H1 (cell line): Measurements from ENCODE around the gene IP6K3. TPM values are rescaled to one million over a fixed set of nuclear protein-coding genes. Genes with fewer than 3 reads are reported as not detected.
A peak's percentile ranks its signal among the peaks of the same experiment; 100 is the strongest.

ENCODE experiments used
- CTCF ChIA-PET: fragments of 300-600 bp; sonication (Branson Sonifier 250); formaldehyde crosslinking; loops from one replicate; lab custom pipeline; 2021; ENCODE audit not compliant: partially characterized antibody; lab: Charles Lee
- POLR2A ChIA-PET: fragments of 300-600 bp; sonication (Branson Sonifier 250); formaldehyde crosslinking; loops from one replicate; lab custom pipeline; 2021; ENCODE audit warnings: inconsistent platforms; ENCODE audit not compliant: partially characterized antibody; lab: Charles Lee
- DNase-seq, 2 experiments: peaks; one replicate each; pipeline versions ENCODE4 v3.0.0 to v3.0.0-alpha.2; 2010 to 2022; ENCODE audit warnings: low spot score in 2 of 2, low read depth in 1 of 2, mixed read lengths in 1 of 2
- FAIRE-seq: peaks from 2 replicates; lab custom pipeline; 2011; peaks lifted over from hg19 to GRCh38; lab: Jason Lieb, UNC
- H2AFZ ChIP-seq: 2 replicates; pipeline ENCODE4 v1.8.1; 2012; ENCODE audit warnings: low read length, inconsistent platforms
- H2AK5ac ChIP-seq: 2 replicates; pipeline ENCODE4 v1.6.1; 2013; ENCODE audit warnings: low read depth, low read length
- H2BK120ac ChIP-seq: replicated peaks from 2 replicates; pipeline ENCODE3; 2013; ENCODE audit warnings: low read depth, low read length, inconsistent platforms
- H2BK12ac ChIP-seq: 2 replicates; pipeline ENCODE4 v1.6.1; 2013; ENCODE audit warnings: low read depth, low read length
- H2BK15ac ChIP-seq: 2 replicates; pipeline ENCODE4 v1.6.1; 2013; ENCODE audit warnings: low read length
- H2BK20ac ChIP-seq: 2 replicates; pipeline ENCODE4 v1.6.1; 2013; ENCODE audit warnings: low read length
- H2BK5ac ChIP-seq: 2 replicates; pipeline ENCODE4 v1.6.1; 2013; ENCODE audit warnings: low read depth, low read length
- H3K14ac ChIP-seq: 2 replicates; pipeline ENCODE4 v1.6.1; 2013; ENCODE audit warnings: inconsistent platforms; ENCODE audit not compliant: insufficient read length
- H3K18ac ChIP-seq: 2 replicates; pipeline ENCODE4 v1.6.1; 2013; ENCODE audit warnings: low read length; ENCODE audit errors: extremely low read depth
- H3K23ac ChIP-seq: 2 replicates; pipeline ENCODE4 v1.6.1; 2013; ENCODE audit warnings: inconsistent platforms; ENCODE audit not compliant: insufficient read length
- H3K23me2 ChIP-seq: 2 replicates; pipeline ENCODE4 v1.6.1; 2013; ENCODE audit warnings: low read depth, low read length
- H3K27ac ChIP-seq: 2 replicates; pipeline ENCODE4 v1.6.1; 2011; ENCODE audit warnings: low read depth, low read length, inconsistent platforms
- H3K27me3 ChIP-seq, 4 experiments: replicated peaks in 1 of 4; 1 replicate in 1 of 4; 2 replicates in 3 of 4; pipeline versions ENCODE4 v1.6.1 to v1.8.1; 2011 to 2013; ENCODE audit warnings: low read length in 3 of 4, mild to moderate bottlenecking in 3 of 4, inconsistent platforms in 2 of 4, mixed read lengths in 2 of 4, moderate library complexity in 1 of 4; ENCODE audit not compliant: control insufficient read depth in 3 of 4, insufficient read depth in 3 of 4; ENCODE audit errors: extremely low read depth in 1 of 4
- H3K36me3 ChIP-seq, 4 experiments: 2 replicates each; pipeline versions ENCODE4 v1.6.1 to v1.8.1; 2011 to 2013; ENCODE audit warnings: mild to moderate bottlenecking in 4 of 4, low read length in 3 of 4, moderate library complexity in 2 of 4, control low read depth in 1 of 4, inconsistent platforms in 1 of 4; ENCODE audit not compliant: insufficient read depth in 4 of 4, control insufficient read depth in 2 of 4
- H3K4ac ChIP-seq: replicated peaks from 2 replicates; pipeline ENCODE3; 2013; ENCODE audit warnings: low read length, low read depth, mixed read lengths, inconsistent platforms; ENCODE audit not compliant: insufficient read length
- H3K4me1 ChIP-seq, 4 experiments: replicated peaks in 1 of 4; 1 replicate in 1 of 4; 2 replicates in 3 of 4; pipeline versions ENCODE4 v1.6.1 to v1.8.1; 2011 to 2013; ENCODE audit warnings: low read length in 3 of 4, inconsistent platforms in 2 of 4, mixed read lengths in 1 of 4; ENCODE audit not compliant: insufficient read depth in 4 of 4, control insufficient read depth in 3 of 4
- H3K4me2 ChIP-seq, 2 experiments: 2 replicates each; pipeline versions ENCODE4 v1.6.1 to v1.8.1; 2011 to 2013; ENCODE audit warnings: low read depth in 2 of 2, low read length in 2 of 2, control low read depth in 1 of 2, inconsistent platforms in 1 of 2, mild to moderate bottlenecking in 1 of 2; ENCODE audit not compliant: insufficient read depth in 1 of 2
- H3K4me3 ChIP-seq, 4 experiments: fragments of 200-600, 300-600 bp in 1 of 4; sonication (generic), shearing (Covaris generic), sonication (Bioruptor Twin) in 1 of 4; 2 replicates each; pipeline versions ENCODE4 v1.5.1 to v1.8.1; 2011 to 2016; ENCODE audit warnings: low read length in 4 of 4, low read depth in 3 of 4, control low read depth in 2 of 4, inconsistent platforms in 2 of 4, mild to moderate bottlenecking in 2 of 4, mixed read lengths in 1 of 4, moderate library complexity in 1 of 4; ENCODE audit not compliant: insufficient read depth in 2 of 4; ENCODE audit errors: extremely low read depth in 1 of 4
- H3K56ac ChIP-seq: replicated peaks from 2 replicates; pipeline ENCODE3; 2013; ENCODE audit warnings: low read depth, mild to moderate bottlenecking, mixed read lengths, low read length, inconsistent platforms; ENCODE audit not compliant: insufficient read length
- H3K79me1 ChIP-seq: 2 replicates; pipeline ENCODE4 v1.6.1; 2013; ENCODE audit warnings: low read depth, low read length, control low read depth
- H3K79me2 ChIP-seq, 2 experiments: 2 replicates each; pipeline versions ENCODE4 v1.6.1 to v1.8.1; 2012 to 2013; ENCODE audit warnings: low read length in 2 of 2, mild to moderate bottlenecking in 2 of 2, inconsistent platforms in 1 of 2; ENCODE audit not compliant: insufficient read depth in 2 of 2, control insufficient read depth in 1 of 2
- H3K9ac ChIP-seq, 4 experiments: replicated peaks in 1 of 4; 1 replicate in 1 of 4; 2 replicates in 3 of 4; pipeline versions ENCODE4 v1.6.1 to v1.8.1; 2011 to 2013; ENCODE audit warnings: low read depth in 3 of 4, low read length in 3 of 4, control low read depth in 2 of 4, mild to moderate bottlenecking in 2 of 4, moderate library complexity in 2 of 4, inconsistent platforms in 1 of 4; ENCODE audit errors: extremely low read depth in 1 of 4
- H3K9me3 ChIP-seq, 2 experiments: 2 replicates each; pipeline versions ENCODE4 v1.6.1 to v1.8.1; 2012 to 2013; ENCODE audit warnings: mild to moderate bottlenecking in 2 of 2, moderate library complexity in 2 of 2, control low read depth in 1 of 2, inconsistent platforms in 1 of 2, low read depth in 1 of 2, low read length in 1 of 2, mixed read lengths in 1 of 2; ENCODE audit not compliant: insufficient read depth in 2 of 2
- H4K20me1 ChIP-seq, 2 experiments: replicated peaks in 1 of 2; 2 replicates each; pipeline versions ENCODE3 to v1.8.1; 2011 to 2013; ENCODE audit warnings: inconsistent platforms in 2 of 2, low read length in 2 of 2, mild to moderate bottlenecking in 1 of 2; ENCODE audit not compliant: insufficient read depth in 2 of 2, control insufficient read depth in 1 of 2
- H4K5ac ChIP-seq: 2 replicates; pipeline ENCODE4 v1.6.1; 2013; ENCODE audit warnings: low read length, low read depth, mixed read lengths, inconsistent platforms; ENCODE audit not compliant: insufficient read length
- H4K8ac ChIP-seq: 2 replicates; pipeline ENCODE4 v1.8.0; 2013; ENCODE audit warnings: mild to moderate bottlenecking, moderate library complexity, low read length, inconsistent platforms; ENCODE audit not compliant: insufficient read depth; ENCODE audit errors: extremely low read depth
- H4K91ac ChIP-seq: replicated peaks from 2 replicates; pipeline ENCODE3; 2013; ENCODE audit warnings: low read length, mixed read lengths, inconsistent platforms; ENCODE audit not compliant: insufficient read length
- ATF3 ChIP-seq: IDR thresholded peaks from 2 replicates; pipeline ENCODE4 v1.6.1; 2011; ENCODE audit warnings: low read depth, mild to moderate bottlenecking, low read length; ENCODE audit not compliant: insufficient read depth
- CTCF ChIP-seq, 3 experiments: IDR thresholded peaks; 1 replicate in 2 of 3; 2 replicates in 1 of 3; pipeline versions ENCODE4 v1.5.1 to v1.6.1; 2011; ENCODE audit warnings: low read length in 3 of 3, mild to moderate bottlenecking in 3 of 3, inconsistent platforms in 2 of 3, low read depth in 1 of 3, moderate library complexity in 1 of 3; ENCODE audit not compliant: insufficient read depth in 1 of 3; ENCODE audit errors: control extremely low read depth in 1 of 3
- KDM4A ChIP-seq: IDR thresholded peaks from one replicate; pipeline ENCODE4 v1.7.1; 2012; ENCODE audit warnings: low read depth, mild to moderate bottlenecking, moderate library complexity, low read length, inconsistent platforms; ENCODE audit not compliant: severe bottlenecking
- PHF8 ChIP-seq: fragments of 200-600 bp; sonication (generic); conservative IDR thresholded peaks from 2 replicates; pipeline ENCODE4 v1.7.1; 2012; ENCODE audit warnings: low read depth, mild to moderate bottlenecking, inconsistent platforms, low read length, moderate library complexity
- RAD21 ChIP-seq, 2 experiments: IDR thresholded peaks in 1 of 2; conservative IDR thresholded peaks in 1 of 2; 2 replicates each; pipeline ENCODE4 v1.6.1; 2011; ENCODE audit warnings: low read depth in 2 of 2, low read length in 2 of 2, improper control_type of control experiment in 1 of 2, inconsistent platforms in 1 of 2, mild to moderate bottlenecking in 1 of 2, moderate library complexity in 1 of 2
- WGBS, 2 experiments: shearing (Covaris generic) in 1 of 2; methylation state at CpG; one replicate each; pipeline versions ENCODE4 v1.1.6 to v1.1.7; 2013 to 2015; ENCODE audit warnings: low lambda C conversion rate in 2 of 2, mixed read lengths in 2 of 2, inconsistent platforms in 1 of 2, low coverage in 1 of 2, missing lambda C conversion rate in 1 of 2; ENCODE audit not compliant: insufficient replicate concordance in 2 of 2, insufficient coverage in 1 of 2, insufficient read length in 1 of 2; ENCODE audit errors: extremely low coverage in 1 of 2, missing lambda C conversion rate in 1 of 2; 5-methylcytosine and 5-hydroxymethylcytosine counted together
- polyA plus RNA-seq, 7 experiments: library from polyadenylated mRNA; depleted of rRNA in 3 of 7; stranded (reverse) in 5 of 7; unstranded in 2 of 7; fragments of >200 nt in 5 of 7; fragments of 200-250 nt in 2 of 7; gene quantifications; 1 replicate in 5 of 7; 2 replicates in 1 of 7; 4 replicates in 1 of 7; pipeline versions ENCODE4 v1.2.1 to v1.2.3, GENCODE V29; 2011 to 2013; ENCODE audit warnings: missing spikeins in 2 of 7, mixed read lengths in 2 of 7
- total RNA-seq: library from RNA; stranded (reverse); fragmentation: NEBNext Ultra II Directional; extraction: Animal tissue kit (Norgen Biotek cat#: 25700); gene quantifications from 2 replicates; pipeline ENCODE4 v1.2.1, GENCODE V29; 2021

Gene IP6K3
- total and polyA plus RNA-seq, 2 of the 8 experiments (the other 6 are each of a cell fraction or from before 2014, with no cell fraction given), result 0.22 to 0.73 TPM

DNA sequence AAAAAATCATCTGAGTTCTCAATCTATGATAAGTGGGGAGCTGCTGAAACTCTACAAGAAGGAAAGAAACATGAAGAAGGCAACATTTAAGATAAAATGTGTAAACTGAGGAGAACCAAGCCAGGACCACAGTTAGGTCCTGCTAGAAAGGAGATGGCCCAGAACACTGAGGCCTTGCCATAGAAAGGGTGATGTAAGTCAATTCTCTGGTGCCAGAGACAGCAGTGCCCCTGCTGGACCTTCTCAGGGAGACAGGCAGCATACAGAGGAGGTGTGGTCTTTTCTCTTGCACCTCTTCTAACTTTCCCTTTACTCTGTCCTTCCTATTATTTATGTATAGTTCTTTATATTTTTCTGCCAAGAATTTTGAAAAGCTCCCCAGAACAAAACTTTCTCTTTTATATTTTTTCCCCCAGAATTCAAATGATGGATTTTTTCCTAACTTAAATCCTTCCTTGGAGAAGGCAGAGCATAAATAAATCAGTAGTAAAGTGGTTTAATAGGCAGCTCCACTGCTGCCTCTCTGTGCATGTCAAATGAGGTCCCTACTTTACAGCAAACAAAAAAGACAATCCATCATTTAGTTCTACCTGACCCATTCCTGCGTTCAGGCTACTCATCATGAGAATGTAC, 44.2 kb downstream of the IP6K3 start:
- H3K18ac ChIP-seq, result no peak overlapping the region
- FAIRE-seq, result no peak
- peaks cover 9 to 12% of the 10 kb centered on the region in 2 experiments for H4K20me1 ChIP-seq
- H2BK5ac ChIP-seq, result no peak overlapping the region
- 76% methylated on average over 1 of the region's 1 CpG; no CpG with 5 or more reads in 1 of the 2 experiments for WGBS, 2 experiments
- no peak overlapping the region for H3K14ac ChIP-seq
- no peak overlapping the region for H2AK5ac ChIP-seq
- no peak overlapping the region for H3K27ac ChIP-seq
- no peak overlapping the region for H3K4ac ChIP-seq
- H3K4me2 ChIP-seq, result no peak overlapping the region
- H3K4me3 ChIP-seq, result no peak overlapping the region
- TF ChIP-seq PHF8 (no peak), ATF3 (0 out of 2 replicates have a peak, but pooled peaks have one; percentile 39), CTCF (IDR thresholded peaks at IDR 0.05; ENCODE audit: control extremely low read depth in 1 of 3, insufficient read depth in 1 of 3, low read depth in 1 of 3, low read length in 3 of 3) (peak; percentile 59 to 81 (median 65)), KDM4A (no peak), RAD21 (IDR thresholded peaks at IDR 0.05 in 1 of 2, conservative IDR thresholded peaks at IDR 0.05 in 1 of 2; ENCODE audit: low read depth in 2 of 2, low read length in 2 of 2) (peak; percentile 44 to 46; a peak in 3 of 4 replicates)
- no peak overlapping the region for H2BK12ac ChIP-seq
- H2BK120ac ChIP-seq, result no peak overlapping the region
- H3K4me1 ChIP-seq, result peaks cover 0 to 3% (median 0%) of the 10 kb centered on the region in 4 experiments; a peak in 1 of 7 replicates
- H3K23me2 ChIP-seq, result no peaks in the 10 kb centered on the region
- H2AFZ ChIP-seq, result no peak overlapping the region
- H3K27me3 ChIP-seq, result no peaks in the 10 kb centered on the region
- H3K56ac ChIP-seq, result no peak overlapping the region
- no peak overlapping the region for H3K9ac ChIP-seq
- no peaks in the 10 kb centered on the region for H3K9me3 ChIP-seq
- no peaks in the 10 kb centered on the region for H3K79me2 ChIP-seq
- H4K8ac ChIP-seq, result no peak overlapping the region
- ChIA-PET CTCF (interaction anchor here (0.7 to 4.1 kb wide), 27 partner anchors 8 to 446 kb away, joined by 3 to 47 read pairs (median 4); partner anchors contain the start of gene UQCC2), POLR2A (interaction anchor here (1.0 to 3.6 kb wide), 6 partner anchors 9 to 244 kb away, joined by 3 to 31 read pairs (median 6); partner anchors contain the start of gene UQCC2)
- H3K79me1 ChIP-seq, result peaks cover 9% of the 10 kb centered on the region
- no peak overlapping the region for H3K23ac ChIP-seq
- H4K91ac ChIP-seq, result no peak overlapping the region
- H3K36me3 ChIP-seq, result peaks cover 9 to 30% (median 14%) of the 10 kb centered on the region in 4 experiments; a peak in 7 of 8 replicates
- DNase-seq, result no peak
- no peak overlapping the region for H4K5ac ChIP-seq
- no peak overlapping the region for H2BK20ac ChIP-seq
- H2BK15ac ChIP-seq, result no peak overlapping the region
